GM12878 (cell line): ENCODE measurements around the gene POLR3A.

Experiments
- ATF3 ChIP-seq: IDR thresholded peaks from 2 replicates; pipeline ENCODE4 v1.6.1; 2011; ENCODE audit warnings: low read depth, mild to moderate bottlenecking, low read length, moderate library complexity, borderline replicate concordance; ENCODE audit errors: extremely low read depth
- BHLHE40 ChIP-seq, 2 experiments: fragments of 450-650 bp in 1 of 2; IDR thresholded peaks; 2 replicates each; pipeline ENCODE4 v1.6.1; 2011 to 2017; ENCODE audit warnings: low read depth in 2 of 2, borderline replicate concordance in 1 of 2, improper control_type of control experiment in 1 of 2, low read length in 1 of 2, mild to moderate bottlenecking in 1 of 2
- CBX3 ChIP-seq: fragments of 200-600 bp; sonication (generic); IDR thresholded peaks from 2 replicates; pipeline ENCODE4 v1.6.1; 2016; ENCODE audit warnings: low read depth, borderline replicate concordance
- CTCF ChIP-seq, 3 experiments: IDR thresholded peaks in 2 of 3; conservative IDR thresholded peaks in 1 of 3; 2 replicates each; pipeline ENCODE4 v1.5.1; 2011; ENCODE audit warnings: low read depth in 3 of 3, low read length in 3 of 3, mild to moderate bottlenecking in 3 of 3, control low read depth in 2 of 3, moderate library complexity in 2 of 3, inconsistent platforms in 1 of 3, mixed read lengths in 1 of 3; ENCODE audit not compliant: control insufficient read depth in 2 of 3, insufficient read depth in 1 of 3; ENCODE audit errors: extremely low read depth in 1 of 3
- EGR1 ChIP-seq, 2 experiments: IDR thresholded peaks; 1 replicate in 1 of 2; 2 replicates in 1 of 2; pipeline ENCODE4 v1.6.1; 2011 to 2012; ENCODE audit warnings: low read depth in 2 of 2, low read length in 2 of 2, borderline replicate concordance in 1 of 2, mild to moderate bottlenecking in 1 of 2, moderate library complexity in 1 of 2
- ELK1 ChIP-seq: IDR thresholded peaks from 2 replicates; pipeline ENCODE4 v1.6.1; 2012; ENCODE audit warnings: low read depth, low read length, improper control_type of control experiment
- HDAC6 ChIP-seq: fragments of 200-600 bp; sonication (generic); IDR thresholded peaks from one replicate; pipeline ENCODE4 v1.8.0; 2017; ENCODE audit warnings: antibody characterized with exemption; ENCODE audit not compliant: unreplicated experiment
- JUNB ChIP-seq: IDR thresholded peaks from 2 replicates; pipeline ENCODE4 v1.6.1; 2016; ENCODE audit warnings: antibody characterized with exemption, mild to moderate bottlenecking
- LARP7 ChIP-seq: fragments of 450-650 bp; IDR thresholded peaks from 2 replicates; pipeline ENCODE4 v1.6.1; 2017; ENCODE audit warnings: mild to moderate bottlenecking
- POLR2A ChIP-seq: IDR thresholded peaks from 2 replicates; pipeline ENCODE4 v1.6.1; 2011; ENCODE audit warnings: low read depth, mild to moderate bottlenecking, low read length
- RELA ChIP-seq: fragments of 450-650 bp; IDR thresholded peaks from 2 replicates; pipeline ENCODE4 v1.8.0; 2014; ENCODE audit warnings: borderline replicate concordance; ENCODE audit not compliant: partially characterized antibody
- TAF1 ChIP-seq: IDR thresholded peaks from 2 replicates; pipeline ENCODE4 v1.6.1; 2011; ENCODE audit warnings: mild to moderate bottlenecking, low read depth, low read length, borderline replicate concordance
- YY1 ChIP-seq: IDR thresholded peaks from 2 replicates; pipeline ENCODE4 v1.6.1; 2011; ENCODE audit warnings: low read depth, mild to moderate bottlenecking, low read length
- ZNF384 ChIP-seq: IDR thresholded peaks from 2 replicates; pipeline ENCODE4 v1.6.1; 2012; ENCODE audit warnings: low read depth, mild to moderate bottlenecking, low read length, improper control_type of control experiment, borderline replicate concordance

GRCh38 chr10:77964811-77965210 is 64.5 kb downstream of the POLR3A start:
- TF ChIP-seq CTCF (IDR thresholded peaks at IDR 0.05 in 2 of 3, conservative IDR thresholded peaks at IDR 0.05 in 1 of 3; ENCODE audit: control insufficient read depth in 2 of 3, extremely low read depth in 1 of 3, insufficient read depth in 1 of 3, low read depth in 3 of 3, low read length in 3 of 3) (no peak), POLR2A (no peak), JUNB (no peak), ZNF384 (no peak), ELK1 (no peak), LARP7 (no peak), HDAC6 (no peak), BHLHE40 (IDR thresholded peaks at IDR 0.05; ENCODE audit: borderline replicate concordance in 1 of 2, low read depth in 2 of 2, low read length in 1 of 2) (no peak), EGR1 (IDR thresholded peaks at IDR 0.05; ENCODE audit: borderline replicate concordance in 1 of 2, low read depth in 2 of 2, low read length in 2 of 2) (no peak), TAF1 (no peak), CBX3 (no peak), ATF3 (no peak), RELA (no peak), YY1 (no peak)
